Neural progenitor cell (in vitro differentiated cells): Measurements from ENCODE around the gene DYSF.

Source experiments
- CTCF ChIP-seq: fragments of 200-600 bp; sonication (generic); IDR thresholded peaks from 2 replicates; pipeline ENCODE4 v1.5.1; 2017; ENCODE audit warnings: antibody characterized with exemption, mild to moderate bottlenecking
- EZH2 ChIP-seq: fragments of 200-600 bp; sonication (generic); IDR thresholded peaks from 2 replicates; pipeline ENCODE4 v1.6.1; 2017; ENCODE audit warnings: antibody characterized with exemption, mild to moderate bottlenecking, moderate library complexity
- EZH2phosphoT487 ChIP-seq: fragments of 200-600 bp; sonication (generic); IDR thresholded peaks from 2 replicates; pipeline ENCODE4 v1.6.1; 2017; ENCODE audit warnings: antibody characterized with exemption

GRCh38 chr2:71597756-71598155 is 144.4 kb downstream of the DYSF start:
- TF ChIP-seq CTCF, result no peak
- no peak for TF ChIP-seq EZH2phosphoT487
- TF ChIP-seq EZH2, result no peak
